ENCODE results near the gene BMPR1B.

BMPR1B gene

DNA sequence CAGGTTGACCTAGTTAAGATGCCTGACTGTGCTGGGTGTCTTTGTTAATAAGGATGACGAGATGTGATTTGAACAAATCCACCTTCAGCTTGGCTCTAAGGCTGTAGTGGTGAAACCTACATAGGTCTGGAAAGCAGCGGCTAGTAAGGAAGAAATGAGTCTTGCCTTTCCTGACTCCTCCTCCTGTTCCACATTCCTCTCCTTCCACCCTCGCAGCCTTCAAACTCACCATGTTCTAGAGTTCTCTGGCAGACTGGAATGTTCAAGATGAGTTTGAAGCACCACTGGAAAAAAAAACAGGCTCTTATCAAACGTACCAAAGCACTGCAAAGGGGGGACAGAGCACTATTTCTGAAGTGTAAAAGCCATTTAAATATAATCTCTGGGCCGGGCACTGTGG lies 395.4 kb downstream of the BMPR1B start:
- no peak overlapping the region for H3K4me3 ChIP-seq (ENCODE audit: low read depth, low read length)
- DNase-seq (ENCODE audit: low read depth): no peak
- TF ChIP-seq, protein P1, sequence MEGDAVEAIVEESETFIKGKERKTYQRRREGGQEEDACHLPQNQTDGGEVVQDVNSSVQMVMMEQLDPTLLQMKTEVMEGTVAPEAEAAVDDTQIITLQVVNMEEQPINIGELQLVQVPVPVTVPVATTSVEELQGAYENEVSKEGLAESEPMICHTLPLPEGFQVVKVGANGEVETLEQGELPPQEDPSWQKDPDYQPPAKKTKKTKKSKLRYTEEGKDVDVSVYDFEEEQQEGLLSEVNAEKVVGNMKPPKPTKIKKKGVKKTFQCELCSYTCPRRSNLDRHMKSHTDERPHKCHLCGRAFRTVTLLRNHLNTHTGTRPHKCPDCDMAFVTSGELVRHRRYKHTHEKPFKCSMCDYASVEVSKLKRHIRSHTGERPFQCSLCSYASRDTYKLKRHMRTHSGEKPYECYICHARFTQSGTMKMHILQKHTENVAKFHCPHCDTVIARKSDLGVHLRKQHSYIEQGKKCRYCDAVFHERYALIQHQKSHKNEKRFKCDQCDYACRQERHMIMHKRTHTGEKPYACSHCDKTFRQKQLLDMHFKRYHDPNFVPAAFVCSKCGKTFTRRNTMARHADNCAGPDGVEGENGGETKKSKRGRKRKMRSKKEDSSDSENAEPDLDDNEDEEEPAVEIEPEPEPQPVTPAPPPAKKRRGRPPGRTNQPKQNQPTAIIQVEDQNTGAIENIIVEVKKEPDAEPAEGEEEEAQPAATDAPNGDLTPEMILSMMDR (IDR thresholded peaks at IDR 0.05; ENCODE audit: insufficient read depth, low read depth, low read length, missing control alignments): no peak

DNA sequence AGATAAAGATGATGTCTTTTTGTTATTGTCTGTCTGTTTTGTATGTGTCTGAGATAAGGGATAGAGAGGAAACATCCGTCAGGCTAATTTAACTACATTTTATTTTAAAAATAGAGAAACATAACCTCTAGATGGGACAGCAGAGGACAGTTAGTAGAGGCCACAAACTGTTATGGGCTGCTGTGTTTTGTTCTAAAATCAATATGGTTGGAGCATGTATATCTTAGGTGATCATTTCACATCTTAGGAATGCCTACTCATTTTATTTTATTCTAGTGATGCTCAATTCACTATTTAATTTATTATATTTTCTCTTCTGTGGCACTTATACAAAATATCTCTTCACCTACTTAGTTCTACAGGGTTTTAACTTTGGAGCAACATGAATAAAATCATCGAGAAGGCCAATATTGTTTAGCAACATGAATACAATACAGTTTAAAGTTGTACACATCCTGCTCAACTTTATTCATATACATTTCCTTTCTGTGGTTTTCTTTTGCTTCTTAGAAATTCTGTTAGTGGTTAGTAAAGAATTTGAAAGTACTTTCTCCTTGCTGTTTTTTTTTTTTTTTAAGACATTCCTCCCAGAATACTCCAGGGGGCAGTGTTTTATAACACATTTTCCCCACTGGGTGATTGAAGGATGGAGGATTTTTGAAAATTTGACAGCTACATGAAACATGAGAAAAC lies 398.1 kb downstream of the BMPR1B start:
- TF ChIP-seq, protein P1 (IDR thresholded peaks at IDR 0.05; ENCODE audit: insufficient read depth, low read depth, low read length, missing control alignments): peak; percentile 31
- H3K4me3 ChIP-seq (ENCODE audit: low read depth, low read length): no peak overlapping the region
- DNase-seq (ENCODE audit: low read depth): peak; percentile 32

DNA sequence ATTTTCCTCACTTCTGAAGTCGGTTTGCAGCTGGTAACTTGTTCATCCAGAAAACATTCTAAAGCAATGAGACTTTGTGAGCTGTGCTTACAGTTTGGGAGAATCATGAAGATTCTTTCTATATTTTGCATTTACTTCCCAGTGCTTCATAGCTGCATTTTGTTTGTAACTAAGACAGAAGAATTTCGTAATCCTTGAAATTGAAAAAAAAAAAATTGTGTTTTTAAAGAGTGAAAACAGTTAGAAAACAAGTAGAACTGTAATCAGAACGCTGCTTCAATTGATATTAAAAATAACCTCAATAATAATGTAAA lies 398.7 kb downstream of the BMPR1B start:
- no peak for DNase-seq (ENCODE audit: low read depth)
- TF ChIP-seq, protein P1 (IDR thresholded peaks at IDR 0.05; ENCODE audit: insufficient read depth, low read depth, low read length, missing control alignments): no peak

DNA sequence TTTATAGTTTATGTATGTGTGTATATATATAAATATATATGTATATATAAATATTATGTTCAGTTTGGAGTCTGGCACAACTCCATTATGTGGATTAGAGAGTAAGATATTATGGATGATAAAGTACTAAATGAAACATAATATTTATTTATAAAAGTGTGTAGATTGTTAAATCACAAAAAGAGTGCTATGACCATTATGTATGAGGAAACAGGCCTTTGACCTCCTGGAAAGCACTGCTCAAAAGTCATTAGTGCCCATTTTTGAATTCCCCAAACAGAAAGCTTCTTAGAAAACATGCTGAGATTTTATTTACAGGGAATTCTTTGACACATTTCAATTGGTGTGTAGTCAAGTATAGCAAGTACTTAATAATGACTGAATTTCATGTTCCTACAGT lies 399.8 kb downstream of the BMPR1B start:
- H3K4me3 ChIP-seq (ENCODE audit: low read depth, low read length): no peak overlapping the region
- TF ChIP-seq, protein P1 (IDR thresholded peaks at IDR 0.05; ENCODE audit: insufficient read depth, low read depth, low read length, missing control alignments): no peak
- no peak for DNase-seq (ENCODE audit: low read depth)

More for the DNA sequence above, 398.7 kb downstream of the BMPR1B start:
- no peak overlapping the region for H3K4me3 ChIP-seq (ENCODE audit: low read depth, low read length)

DNA sequence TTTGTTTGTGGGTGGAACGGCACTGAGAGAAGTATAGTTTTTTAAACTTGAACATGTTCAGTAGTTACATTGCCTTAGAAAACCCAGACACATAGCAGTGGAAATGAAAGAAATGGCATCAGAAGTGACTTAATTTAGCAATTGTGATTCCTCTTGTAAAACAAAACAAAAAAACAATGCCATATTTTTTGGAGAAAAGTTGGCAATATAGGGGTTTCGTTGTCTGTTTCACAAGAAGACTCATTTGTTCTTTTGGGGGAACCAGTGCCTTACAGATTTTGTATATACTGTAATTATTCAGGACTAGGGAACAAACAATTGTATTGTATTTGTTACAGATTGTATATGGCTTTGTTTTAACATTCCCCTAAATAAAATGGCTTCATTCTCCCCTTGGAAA lies 400.3 kb downstream of the BMPR1B start:
- TF ChIP-seq, protein P1 (IDR thresholded peaks at IDR 0.05; ENCODE audit: insufficient read depth, low read depth, low read length, missing control alignments): no peak
- DNase-seq (ENCODE audit: low read depth): no peak

DNA sequence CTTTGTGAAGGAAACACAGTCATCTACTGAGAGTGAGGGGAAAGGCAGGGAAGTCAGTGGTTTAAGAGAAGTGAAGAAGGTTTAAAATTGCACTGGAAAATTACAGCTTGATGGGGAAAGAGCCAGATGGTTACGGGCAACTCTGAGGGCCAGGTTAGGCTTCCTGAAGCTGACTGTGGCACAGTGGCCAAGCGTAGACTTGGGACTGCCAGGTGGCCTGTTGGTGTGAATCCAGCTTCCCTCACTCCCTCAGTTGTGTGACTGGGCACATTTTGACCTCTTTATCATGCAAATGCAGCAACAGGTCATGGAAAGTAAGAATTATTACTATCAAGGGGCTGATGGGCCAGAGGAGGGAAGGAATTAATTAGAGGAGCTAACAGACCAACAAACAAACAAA lies 400.9 kb downstream of the BMPR1B start:
- TF ChIP-seq, protein P1 (IDR thresholded peaks at IDR 0.05; ENCODE audit: insufficient read depth, low read depth, low read length, missing control alignments): no peak
- no peak overlapping the region for H3K4me3 ChIP-seq (ENCODE audit: low read depth, low read length)

More for the DNA sequence above, 400.3 kb downstream of the BMPR1B start:
- no peak overlapping the region for H3K4me3 ChIP-seq (ENCODE audit: low read depth, low read length)

DNA sequence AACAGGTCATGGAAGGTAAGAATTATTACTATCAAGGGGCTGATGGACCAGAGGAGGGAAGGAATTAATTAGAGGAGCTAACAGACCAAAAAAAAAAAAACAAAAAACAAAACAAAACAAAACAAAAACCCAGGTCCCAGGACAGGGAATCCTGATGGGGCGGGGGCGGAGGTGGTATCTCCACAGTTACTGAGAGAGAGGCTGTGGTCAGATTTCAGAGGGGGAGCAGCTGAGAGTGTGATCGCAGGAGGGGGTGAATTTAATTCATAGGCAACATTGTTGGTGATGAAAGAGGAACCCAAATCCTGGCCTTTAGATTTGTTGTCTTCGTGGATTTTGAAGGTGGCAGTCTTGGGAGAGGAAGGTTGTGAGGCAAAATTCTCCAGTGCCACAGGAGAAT lies 401.6 kb downstream of the BMPR1B start:
- TF ChIP-seq, protein P1 (IDR thresholded peaks at IDR 0.05; ENCODE audit: insufficient read depth, low read depth, low read length, missing control alignments): no peak

More for the DNA sequence above, 400.9 kb downstream of the BMPR1B start:
- no peak for DNase-seq (ENCODE audit: low read depth)

More for the DNA sequence above, 401.6 kb downstream of the BMPR1B start:
- DNase-seq (ENCODE audit: low read depth): no peak
- H3K4me3 ChIP-seq (ENCODE audit: low read depth, low read length): no peak overlapping the region

All from GM12865 (cell line).